ENCODE results near the gene CNEP1R1. TPM values are rescaled to one million over a fixed set of nuclear protein-coding genes. Genes with fewer than 3 reads are reported as not detected.

CNEP1R1 gene
- polyA plus RNA-seq, 1 experiment: 15.2 TPM

DNA sequence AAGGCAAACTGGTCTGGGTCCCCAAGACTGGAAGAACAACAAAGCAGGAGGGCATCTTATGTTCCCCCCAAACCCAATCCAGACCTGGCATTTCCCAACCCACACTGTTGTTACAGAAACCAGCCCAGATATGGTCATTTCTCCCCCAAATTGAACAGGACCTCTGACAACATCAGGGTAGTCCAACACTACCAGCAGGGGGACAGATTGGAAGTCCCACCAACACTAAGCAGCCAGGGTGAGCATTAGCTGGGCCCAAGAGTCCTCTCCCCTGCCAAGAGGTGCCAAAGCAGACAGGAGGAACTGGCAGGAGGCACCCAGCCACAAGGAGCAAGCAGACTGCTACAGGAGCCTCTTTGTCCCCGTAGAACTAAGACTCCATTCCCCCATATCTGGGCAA is 29.3 kb upstream of the CNEP1R1 start:
- Histone ChIP-seq H3K27me3 (ENCODE audit: control insufficient read depth, insufficient read depth, low read length) (peaks cover 2% of the 10 kb centered on the region; the same call in 1 of the 2 replicates), H3K36me3 (ENCODE audit: control insufficient read depth, insufficient read depth, low read length) (no peaks in the 10 kb centered on the region), H3K4me3 (ENCODE audit: low read depth, low read length) (no peak overlapping the region)
- no peak for DNase-seq (ENCODE audit: low read depth)
- POLR2A ChIA-PET: no interaction called here
- CTCF ChIA-PET: interaction anchor here (1.0 kb wide), 1 partner anchor 24 kb away, joined by 3 read pairs; no protein-coding TSS in a partner anchor
- no peak for TF ChIP-seq CTCF (IDR thresholded peaks at IDR 0.05; ENCODE audit: insufficient read depth, low read depth, low read length)

GRCh38 chr16:49997721-49998251 is 27.2 kb upstream of the CNEP1R1 start:
- ChIA-PET CTCF (no interaction called here), POLR2A (no interaction called here)
- Histone ChIP-seq H3K36me3 (ENCODE audit: control insufficient read depth, insufficient read depth, low read length) (no peaks in the 10 kb centered on the region), H3K4me3 (ENCODE audit: low read depth, low read length) (no peak overlapping the region), H3K27me3 (ENCODE audit: control insufficient read depth, insufficient read depth, low read length) (peaks cover 2% of the 10 kb centered on the region; the same call in 1 of the 2 replicates)
- no peak for DNase-seq (ENCODE audit: low read depth)
- no peak for TF ChIP-seq CTCF (IDR thresholded peaks at IDR 0.05; ENCODE audit: insufficient read depth, low read depth, low read length)

- no peaks in the 10 kb centered on the region for H3K36me3 ChIP-seq (ENCODE audit: control insufficient read depth, insufficient read depth, low read length)
- DNase-seq (ENCODE audit: low read depth): no peak
- no peak for TF ChIP-seq CTCF (IDR thresholded peaks at IDR 0.05; ENCODE audit: insufficient read depth, low read depth, low read length)
- no peak overlapping the region for H3K4me3 ChIP-seq (ENCODE audit: low read depth, low read length)
- H3K27me3 ChIP-seq (ENCODE audit: control insufficient read depth, insufficient read depth, low read length): peaks cover 2% of the 10 kb centered on the region; the same call in 1 of the 2 replicates
- ChIA-PET CTCF (no interaction called here), POLR2A (no interaction called here)
Measured at GRCh38 chr16:49998991-49999390, 26.0 kb upstream of the CNEP1R1 start.

DNA sequence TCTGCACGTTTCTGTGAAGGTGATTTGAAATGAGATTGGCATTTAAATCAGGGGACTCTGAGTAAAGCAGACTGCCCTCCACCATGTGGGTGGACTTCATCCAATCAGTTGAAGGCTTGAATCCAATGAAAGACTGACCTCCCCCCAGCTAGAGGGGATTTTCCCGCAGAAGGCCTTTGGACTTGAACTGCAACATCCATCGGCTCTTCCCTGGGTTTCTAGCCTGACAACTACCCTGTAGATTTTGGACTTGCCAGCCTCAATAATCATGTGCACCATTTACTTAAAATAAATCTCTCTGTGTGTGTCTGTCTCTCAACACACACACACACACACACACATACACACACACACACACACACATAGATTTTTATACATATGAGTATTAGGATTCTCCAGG is 23.9 kb upstream of the CNEP1R1 start:
- no peaks in the 10 kb centered on the region for H3K27me3 ChIP-seq (ENCODE audit: control insufficient read depth, insufficient read depth, low read length)
- ChIA-PET CTCF (no interaction called here), POLR2A (no interaction called here)
- H3K4me3 ChIP-seq (ENCODE audit: low read depth, low read length): no peak overlapping the region
- no peak for TF ChIP-seq CTCF (IDR thresholded peaks at IDR 0.05; ENCODE audit: insufficient read depth, low read depth, low read length)
- no peak for DNase-seq (ENCODE audit: low read depth)
- no peaks in the 10 kb centered on the region for H3K36me3 ChIP-seq (ENCODE audit: control insufficient read depth, insufficient read depth, low read length)

DNA sequence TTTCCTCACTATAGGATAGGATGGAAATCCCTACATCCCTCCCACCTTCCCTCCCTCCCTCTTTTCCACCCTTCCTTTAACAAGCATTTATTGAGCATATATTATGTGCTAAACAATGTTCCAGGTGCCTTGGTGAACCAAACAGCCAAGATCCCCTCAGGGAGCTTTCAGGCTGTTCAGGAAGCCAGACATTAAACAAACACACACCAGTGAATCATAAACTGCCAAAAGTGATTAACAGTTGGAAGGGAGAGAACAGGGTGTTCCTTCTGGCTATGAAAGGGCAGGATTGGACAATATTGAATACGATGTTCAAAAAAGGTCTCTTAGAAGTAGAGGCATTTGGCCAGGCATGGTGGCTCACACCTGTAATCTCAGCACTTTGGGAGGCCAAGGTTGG is 22.8 kb upstream of the CNEP1R1 start:
- H3K4me3 ChIP-seq (ENCODE audit: low read depth, low read length): no peak overlapping the region
- ChIA-PET POLR2A (no interaction called here), CTCF (interaction anchor here (0.6 kb wide), 1 partner anchor 748 kb away, joined by 3 read pairs; no protein-coding TSS in a partner anchor)
- no peak for TF ChIP-seq CTCF (IDR thresholded peaks at IDR 0.05; ENCODE audit: insufficient read depth, low read depth, low read length)
- no peaks in the 10 kb centered on the region for H3K36me3 ChIP-seq (ENCODE audit: control insufficient read depth, insufficient read depth, low read length)
- H3K27me3 ChIP-seq (ENCODE audit: control insufficient read depth, insufficient read depth, low read length): no peaks in the 10 kb centered on the region
- no peak for DNase-seq (ENCODE audit: low read depth)
